GM18505 (cell line): Measurements from ENCODE around the gene DHRS7B.

Source experiments
- ATAC-seq: cut with Tn5 transposase; IDR thresholded peaks from one replicate; pipeline ENCODE4 v1.9.1; 2021; ENCODE audit not compliant: unreplicated experiment
- POLR2A ChIP-seq: IDR thresholded peaks from 4 replicates; pipeline ENCODE4 v1.6.1; 2011; ENCODE audit warnings: borderline replicate concordance; ENCODE audit not compliant: insufficient read depth, insufficient read length; ENCODE audit errors: extremely low read depth

Gene DHRS7B

DNA sequence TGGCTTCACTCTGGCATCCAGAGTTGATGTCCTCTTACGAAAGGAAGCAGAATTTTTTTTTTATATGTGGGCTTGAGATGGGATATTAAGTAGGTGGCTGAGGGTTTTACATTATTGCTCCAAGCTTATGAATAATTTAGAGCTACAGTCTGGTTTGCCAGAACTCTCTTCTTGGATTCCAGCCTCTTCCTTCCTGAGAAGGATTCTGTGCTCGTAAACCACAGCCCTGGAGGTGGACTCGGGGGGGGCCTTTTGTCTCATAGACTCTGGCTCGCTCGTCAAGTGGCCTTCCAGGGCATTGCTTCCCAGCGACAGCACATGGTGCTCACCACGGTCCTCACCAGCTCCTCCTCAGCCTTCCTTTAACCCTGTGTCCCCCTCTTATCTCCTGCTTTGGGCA lies 44.0 kb downstream of the DHRS7B start:
- no peak for ATAC-seq
- TF ChIP-seq POLR2A, result no peak

DNA sequence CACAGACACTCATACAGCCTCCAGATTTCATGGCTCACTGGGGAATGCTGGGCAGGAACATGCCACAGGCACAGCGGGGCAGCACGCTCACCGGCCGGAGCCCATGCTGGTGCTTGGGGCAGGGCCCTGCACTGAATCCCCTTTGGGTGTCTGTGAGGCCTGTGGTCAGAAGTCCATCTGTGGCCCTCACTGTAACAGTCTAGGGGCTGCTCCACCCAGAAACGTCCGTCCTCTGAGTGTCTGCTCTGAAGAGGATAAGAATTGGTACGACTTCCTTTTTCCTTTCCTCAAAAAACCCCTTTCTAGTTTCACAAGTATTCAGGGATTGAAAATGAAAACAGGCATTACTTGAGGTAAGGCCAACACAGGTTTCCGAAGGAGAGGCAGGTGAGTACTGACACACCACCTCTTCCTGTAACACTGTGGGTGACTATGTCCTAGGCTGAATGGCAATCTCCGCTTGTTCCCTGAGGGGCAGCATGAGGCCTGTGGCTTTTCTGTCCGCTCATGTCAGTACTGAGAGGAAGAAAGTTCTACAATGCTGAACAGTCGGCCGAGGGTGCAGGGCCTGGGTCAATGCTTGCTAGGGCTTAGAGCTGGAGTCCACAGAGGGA lies 44.7 kb downstream of the DHRS7B start:
- peak; percentile 60 for ATAC-seq
- no peak for TF ChIP-seq POLR2A

DNA sequence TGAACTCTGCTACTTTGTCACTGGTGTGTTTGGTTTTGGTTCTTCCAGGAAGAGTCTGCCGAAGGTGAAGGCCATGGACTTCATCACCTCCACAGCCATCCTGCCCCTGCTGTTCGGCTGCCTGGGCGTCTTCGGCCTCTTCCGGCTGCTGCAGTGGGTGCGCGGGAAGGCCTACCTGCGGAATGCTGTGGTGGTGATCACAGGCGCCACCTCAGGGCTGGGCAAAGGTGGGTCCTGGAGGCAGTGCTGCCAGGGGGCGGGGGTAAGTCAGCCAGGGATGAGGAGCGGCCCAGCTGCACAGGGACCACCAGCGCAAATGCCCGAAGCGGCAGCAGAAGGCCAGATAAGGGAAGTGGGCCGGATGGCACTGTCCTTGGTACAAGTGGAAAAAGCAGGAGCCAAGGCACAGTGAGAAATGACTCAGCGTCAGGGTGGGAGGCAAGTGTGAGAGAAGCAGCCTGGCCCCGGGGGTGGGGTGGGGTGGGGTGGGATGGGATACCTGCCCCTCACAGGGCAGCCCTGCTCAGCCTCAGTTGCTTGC lies 45.3 kb downstream of the DHRS7B start:
- ATAC-seq, result no peak
- TF ChIP-seq POLR2A, result no peak

DNA sequence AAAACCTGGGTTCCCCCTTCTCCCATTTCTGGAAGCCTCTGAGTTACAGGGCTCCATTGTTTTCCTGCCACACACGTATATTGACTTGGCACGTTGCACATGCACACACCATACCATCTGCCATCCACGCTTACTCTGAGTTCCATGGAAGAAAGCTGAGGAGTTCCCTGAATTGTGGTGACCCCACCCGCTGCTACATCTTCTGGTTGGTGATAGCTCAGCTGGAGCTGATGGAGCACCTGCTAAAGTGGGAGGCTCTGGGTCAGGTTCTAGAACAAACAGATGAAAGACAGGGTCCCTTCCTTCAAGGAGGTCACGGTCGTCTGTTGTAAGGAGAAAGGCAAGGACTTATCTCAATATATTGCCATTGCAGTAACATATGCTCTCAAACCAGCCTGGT lies 46.1 kb downstream of the DHRS7B start:
- no peak for TF ChIP-seq POLR2A
- ATAC-seq, result no peak

- ATAC-seq, result no peak
Measured at GRCh38 chr17:21173543-21173942, 46.8 kb downstream of the DHRS7B start.

GRCh38 chr17:21174186-21174585 lies 47.4 kb downstream of the DHRS7B start:
- TF ChIP-seq POLR2A, result no peak
- ATAC-seq, result no peak

More at GRCh38 chr17:21173543-21173942, 46.8 kb downstream of the DHRS7B start:
- no peak for TF ChIP-seq POLR2A

- no peak for ATAC-seq
- TF ChIP-seq POLR2A, result no peak
Measured at GRCh38 chr17:21174713-21175112, 47.9 kb downstream of the DHRS7B start.

GRCh38 chr17:21176773-21177395 lies 50.1 kb downstream of the DHRS7B start:
- no peak for TF ChIP-seq POLR2A

DNA sequence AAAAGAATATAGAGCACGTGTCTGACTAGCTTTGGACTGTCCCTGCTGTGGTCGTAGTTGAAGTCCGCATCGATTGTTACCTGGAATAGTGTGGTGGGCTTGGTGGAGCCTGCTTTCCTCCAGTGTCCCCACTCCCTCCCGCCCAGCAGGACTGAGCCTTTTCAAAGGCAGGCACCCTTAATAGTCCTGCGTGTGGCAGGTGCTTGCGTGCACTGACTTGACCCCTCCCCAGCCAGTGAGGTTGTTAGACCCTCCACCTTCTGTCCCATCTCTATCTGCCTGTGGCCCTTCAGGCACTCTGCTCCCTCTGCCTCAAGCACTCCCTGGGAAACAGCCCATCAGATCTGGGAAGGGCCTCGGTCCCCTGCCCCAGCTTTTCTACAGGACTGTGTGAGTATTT lies 50.6 kb downstream of the DHRS7B start:
- no peak for TF ChIP-seq POLR2A
- no peak for ATAC-seq

More at GRCh38 chr17:21176773-21177395, 50.1 kb downstream of the DHRS7B start:
- ATAC-seq, result no peak

- TF ChIP-seq POLR2A, result no peak
- no peak for ATAC-seq
Measured at GRCh38 chr17:21177854-21178600, 51.3 kb downstream of the DHRS7B start.

- TF ChIP-seq POLR2A, result no peak
- no peak for ATAC-seq
Measured at GRCh38 chr17:21183468-21183867, 56.7 kb downstream of the DHRS7B start.

GRCh38 chr17:21184570-21184969 lies 57.8 kb downstream of the DHRS7B start:
- ATAC-seq, result no peak
- TF ChIP-seq POLR2A, result no peak

GRCh38 chr17:21185061-21185460 lies 58.3 kb downstream of the DHRS7B start:
- ATAC-seq, result no peak
- TF ChIP-seq POLR2A, result no peak

GRCh38 chr17:21186399-21187187 lies 59.8 kb downstream of the DHRS7B start:
- TF ChIP-seq POLR2A, result no peak
- ATAC-seq, result no peak

DNA sequence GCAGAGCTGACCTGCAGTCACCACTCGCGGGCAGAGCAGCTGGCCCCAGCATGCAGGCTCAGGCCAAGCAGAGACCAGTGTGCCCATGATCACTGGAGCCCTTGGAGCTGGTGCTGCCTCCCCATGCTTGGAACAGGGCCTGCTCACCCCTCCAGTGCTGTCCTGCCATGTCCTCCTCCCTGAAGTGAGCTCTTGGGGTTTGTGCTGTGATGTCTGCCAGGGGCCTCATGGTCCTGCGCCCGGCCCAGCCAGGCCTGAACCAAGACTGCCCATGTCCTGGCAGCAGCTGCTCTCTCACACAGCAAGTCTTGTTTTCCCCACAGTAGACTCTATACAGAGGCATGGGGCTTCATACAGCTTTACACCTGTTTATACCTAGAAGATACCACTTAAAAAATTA lies 62.6 kb downstream of the DHRS7B start:
- ATAC-seq, result no peak
- no peak for TF ChIP-seq POLR2A
